DMS153 treated with DMSO at 0.1 percent for 48 hours (cell line): ENCODE results near the gene ZDHHC5.
"Not testable (repeated sequence)": the region's sequence is repeated elsewhere in the genome, so short reads cannot be mapped to it uniquely, and the experiment has no call there.

Source experiments
- DNase-seq: peaks from one replicate; lab custom pipeline; 2025; ENCODE audit not compliant: unreplicated experiment; lab: John Stamatoyannopoulos, UW

The ZDHHC5 gene

GRCh38 chr11:57667117-57667735, 688 bp upstream of the ZDHHC5 start:
- DNase-seq = peak; percentile 99

GRCh38 chr11:57668434-57668782, 494 bp downstream of the ZDHHC5 start:
- no peak for DNase-seq

GRCh38 chr11:57674251-57674650, 6.3 kb downstream of the ZDHHC5 start:
- DNase-seq = no peak

- DNase-seq = no peak
These were observed 7.4 kb downstream of the ZDHHC5 start for GRCh38 chr11:57675176-57675941.

GRCh38 chr11:57679396-57679795, 11.5 kb downstream of the ZDHHC5 start:
- no peak for DNase-seq

GRCh38 chr11:57680552-57680874, 12.6 kb downstream of the ZDHHC5 start:
- no peak for DNase-seq

GRCh38 chr11:57681168-57681567, 13.3 kb downstream of the ZDHHC5 start:
- DNase-seq = no peak

- not testable (repeated sequence) for DNase-seq
These were observed 22.6 kb downstream of the ZDHHC5 start for GRCh38 chr11:57690474-57690873.

- DNase-seq = no peak
These were observed 31.0 kb downstream of the ZDHHC5 start for GRCh38 chr11:57698843-57699365.

- no peak for DNase-seq
These were observed 31.9 kb downstream of the ZDHHC5 start for GRCh38 chr11:57699813-57700212.

GRCh38 chr11:57700425-57700824, 32.5 kb downstream of the ZDHHC5 start:
- DNase-seq = no peak

- no peak for DNase-seq
These were observed 35.4 kb downstream of the ZDHHC5 start for GRCh38 chr11:57703341-57703740.

GRCh38 chr11:57704932-57705331, 37.0 kb downstream of the ZDHHC5 start:
- DNase-seq = no peak

- DNase-seq = not testable (repeated sequence)
These were observed 37.5 kb downstream of the ZDHHC5 start for GRCh38 chr11:57705432-57705831.

GRCh38 chr11:57709802-57710367, 42.0 kb downstream of the ZDHHC5 start:
- DNase-seq = no peak

GRCh38 chr11:57711414-57712255, 43.7 kb downstream of the ZDHHC5 start, which contains the start of gene MED19:
Gene MED19 (minus strand): TSS chr11:57712215. CDS start chr11:57712179, 36 bp downstream.
- DNase-seq = peak; percentile 84

GRCh38 chr11:57712256-57713150, 44.6 kb downstream of the ZDHHC5 start, which contains the start of gene TMX2:
Gene TMX2 (plus strand): TSS chr11:57712593. CDS start chr11:57712619, 26 bp downstream.
- DNase-seq = peak; percentile 97

GRCh38 chr11:57713835-57714234, 45.9 kb downstream of the ZDHHC5 start:
- no peak for DNase-seq

GRCh38 chr11:57716726-57717125, 48.8 kb downstream of the ZDHHC5 start:
- DNase-seq = not testable (repeated sequence)

- DNase-seq = no peak
These were observed 59.3 kb downstream of the ZDHHC5 start for GRCh38 chr11:57727185-57727584.
